ENCODE results near the gene CST7.

CST7 gene

GRCh38 chr20:24950836-24951525 is 1.9 kb downstream of the CST7 start:
- DNase-seq = no peak

DNA sequence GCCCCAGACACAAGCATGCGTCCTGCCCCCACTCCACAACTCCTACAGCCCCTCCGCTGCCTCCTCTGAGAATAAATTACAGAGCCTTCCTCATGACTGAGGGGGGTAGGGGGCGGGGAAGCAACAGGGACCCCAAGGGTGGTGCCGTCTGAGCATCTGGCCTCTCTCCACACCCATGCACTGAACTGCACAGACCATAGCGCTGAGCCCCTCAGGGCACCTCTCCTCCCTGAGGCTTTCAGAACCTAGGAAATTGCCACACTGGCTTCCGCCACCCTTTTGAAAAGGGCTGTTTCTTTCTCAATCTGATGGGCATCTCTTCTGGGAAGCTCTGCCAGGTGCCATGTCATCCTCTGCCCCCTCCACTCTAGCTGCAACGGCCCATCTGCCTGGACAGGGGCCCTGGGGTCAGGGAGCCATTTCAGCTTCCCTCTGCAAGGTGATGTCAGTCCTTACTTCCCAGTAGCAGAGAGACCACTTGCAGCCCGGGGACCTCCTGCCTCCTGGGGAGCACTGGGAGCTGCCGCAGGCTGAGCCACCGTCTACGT is 2.5 kb downstream of the CST7 start:
- DNase-seq = no peak

GRCh38 chr20:24952376-24953208 is 3.5 kb downstream of the CST7 start:
- no peak for DNase-seq

- DNase-seq = no peak
These were observed 4.1 kb downstream of the CST7 start for GRCh38 chr20:24953209-24953575.

DNA sequence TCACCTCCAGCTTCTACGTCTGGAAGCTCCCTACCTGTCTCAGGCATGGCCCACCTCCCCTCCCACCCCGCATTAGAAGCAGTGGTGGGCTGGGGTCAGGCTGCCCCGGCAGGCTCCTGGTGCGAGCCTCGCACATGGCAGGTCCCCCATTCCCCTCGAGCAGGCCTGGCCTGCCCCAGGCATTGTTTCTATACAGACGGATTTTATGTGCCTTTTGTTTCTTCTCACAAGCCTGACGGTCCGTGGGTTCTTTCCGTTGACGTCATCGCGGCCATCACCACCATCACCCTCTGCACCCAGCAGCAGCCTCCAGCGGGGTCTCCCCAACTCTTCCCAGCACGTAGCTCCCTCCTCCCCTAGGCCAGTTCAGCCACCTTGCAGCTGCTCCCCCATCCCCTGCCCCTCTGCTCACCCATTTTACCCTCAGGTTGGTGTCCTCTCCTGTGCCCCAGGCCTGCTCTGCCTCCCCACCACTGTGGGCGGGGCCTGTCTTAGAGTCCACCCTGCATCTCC is 4.6 kb downstream of the CST7 start:
- DNase-seq = no peak

- DNase-seq = no peak
These were observed 5.1 kb downstream of the CST7 start for GRCh38 chr20:24954151-24954550.

DNA sequence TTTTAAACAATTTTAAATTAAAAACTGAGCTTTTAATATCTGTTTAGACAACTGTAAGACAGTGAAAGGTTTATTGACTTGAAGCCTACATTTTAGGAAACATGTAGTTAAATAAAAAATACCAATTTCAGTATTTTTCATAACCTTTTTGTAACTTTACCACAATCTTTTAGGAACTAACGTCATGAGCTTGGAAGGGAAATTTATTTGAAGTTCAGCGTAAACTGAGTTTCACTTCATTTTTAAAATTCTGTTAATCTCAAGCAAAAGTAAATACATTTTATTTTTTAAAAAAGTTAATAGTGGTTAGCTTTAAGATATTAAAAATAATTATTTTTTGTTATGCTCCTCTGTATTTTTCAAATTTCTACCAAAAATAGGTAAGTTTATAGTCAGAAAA is 5.5 kb downstream of the CST7 start:
- no peak for DNase-seq

DNA sequence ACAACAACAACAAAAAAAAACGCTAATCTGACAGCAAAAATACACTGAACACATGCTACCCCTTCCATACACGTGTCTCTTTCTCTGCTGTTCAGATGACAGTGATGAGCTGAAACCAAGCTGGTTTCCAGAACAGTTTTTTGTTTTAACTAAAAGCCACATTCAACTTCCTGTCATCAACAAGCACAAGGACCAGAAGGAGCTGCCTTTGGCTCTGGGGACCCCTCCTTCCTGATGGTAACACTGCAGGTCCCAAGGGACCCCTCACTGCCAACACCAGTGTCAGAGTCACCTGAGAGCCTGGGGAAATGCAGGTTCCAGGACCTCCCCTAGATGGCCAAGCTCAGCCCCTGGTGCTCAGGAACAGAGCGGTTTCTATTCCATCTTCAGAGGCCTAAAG is 6.0 kb downstream of the CST7 start:
- DNase-seq = no peak

GRCh38 chr20:24956001-24956841 is 7.2 kb downstream of the CST7 start:
- no peak for DNase-seq

GRCh38 chr20:24957326-24958016 is 8.4 kb downstream of the CST7 start:
- no peak for DNase-seq

DNA sequence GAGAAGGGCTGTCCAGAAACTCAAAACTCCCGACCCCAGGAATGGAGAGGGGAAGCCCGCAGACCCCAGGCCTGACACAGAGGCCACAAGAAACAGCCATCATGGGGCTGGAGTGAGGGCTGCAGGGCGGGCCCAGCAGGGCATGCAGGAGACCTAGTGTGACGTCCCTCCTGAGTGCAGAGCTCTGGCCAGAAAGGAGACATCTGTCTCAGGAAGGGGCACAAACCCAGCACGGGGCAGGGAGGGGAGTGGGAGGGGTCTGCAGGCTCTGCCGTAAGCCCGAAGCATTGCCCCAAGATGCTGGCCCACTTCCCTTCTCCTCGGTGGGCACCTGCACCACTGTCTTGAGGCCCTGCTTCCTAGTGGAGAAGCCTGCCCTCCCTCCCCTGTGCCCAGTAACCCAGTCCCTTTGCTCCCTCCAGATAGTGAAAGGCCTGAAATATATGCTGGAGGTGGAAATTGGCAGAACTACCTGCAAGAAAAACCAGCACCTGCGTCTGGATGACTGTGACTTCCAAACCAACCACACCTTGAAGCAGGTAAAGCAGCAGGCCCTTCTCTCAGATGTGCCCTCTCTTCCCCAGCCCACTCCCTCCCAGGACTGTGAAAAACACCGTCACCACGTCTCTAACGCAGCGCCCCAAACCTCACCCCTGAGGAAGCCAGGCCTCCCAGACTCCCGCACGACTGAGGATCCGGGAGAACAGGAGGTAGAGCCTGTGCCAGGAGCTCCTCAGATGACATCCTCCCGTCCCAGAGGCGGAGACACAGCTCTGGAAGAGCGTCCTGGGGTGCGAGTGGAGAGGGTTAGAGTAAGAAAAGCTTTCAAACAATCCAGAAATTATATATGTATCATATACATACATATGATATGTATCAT is 9.7 kb downstream of the CST7 start:
- DNase-seq = no peak

DNA sequence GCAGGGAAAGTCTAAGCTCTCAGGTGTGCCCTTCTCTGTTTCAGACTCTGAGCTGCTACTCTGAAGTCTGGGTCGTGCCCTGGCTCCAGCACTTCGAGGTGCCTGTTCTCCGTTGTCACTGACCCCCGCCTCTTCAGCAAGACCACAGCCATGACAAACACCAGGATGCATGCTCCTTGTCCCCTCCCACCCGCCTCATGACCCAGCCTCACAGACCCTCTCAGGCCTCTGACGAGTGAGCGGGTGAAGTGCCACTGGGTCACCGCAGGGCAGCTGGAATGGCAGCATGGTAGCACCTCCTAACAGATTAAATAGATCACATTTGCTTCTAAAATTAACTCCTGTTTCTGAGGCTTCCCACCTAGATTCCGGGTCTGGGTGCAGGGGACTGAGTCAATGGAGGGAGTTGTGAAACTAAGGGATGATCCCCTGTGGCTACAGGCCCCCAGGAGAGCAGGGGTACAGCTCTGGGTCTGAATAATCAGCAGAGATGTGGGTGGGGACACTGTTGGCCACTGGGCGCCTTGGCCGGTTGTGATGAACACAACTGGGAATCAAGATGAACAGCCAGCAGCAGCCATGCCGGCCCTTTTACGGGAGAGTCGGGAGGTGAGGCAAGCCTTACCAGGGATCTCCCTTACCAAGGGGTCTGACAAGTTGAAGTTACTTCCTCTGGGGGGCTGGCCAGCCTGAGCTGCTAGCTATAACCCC is 10.7 kb downstream of the CST7 start:
- DNase-seq = no peak

DNA sequence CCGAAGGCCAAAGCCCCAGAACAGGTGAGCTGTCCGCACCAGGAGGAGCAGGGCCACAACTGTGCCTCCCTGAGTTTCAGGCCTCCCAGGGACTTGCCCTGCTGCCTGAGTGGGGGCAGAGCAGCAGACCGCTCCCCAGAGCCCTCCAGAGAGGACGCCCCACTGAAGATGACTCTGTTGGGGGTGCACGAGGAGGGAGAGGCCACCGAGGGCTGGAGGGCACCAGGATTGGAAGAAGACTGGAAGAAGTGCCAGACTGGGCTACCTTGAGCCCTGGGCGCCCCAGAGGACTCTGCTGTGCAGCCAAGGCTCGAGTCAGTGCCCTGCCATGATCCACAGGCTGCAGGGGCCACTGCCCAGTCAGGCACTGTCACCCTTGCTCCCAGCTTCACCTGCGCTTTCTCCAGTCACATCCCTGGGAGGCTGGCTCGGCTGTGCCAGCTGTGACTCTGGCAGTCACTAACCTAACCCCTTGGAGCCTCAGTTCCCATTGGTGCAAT is 11.3 kb downstream of the CST7 start:
- no peak for DNase-seq

GRCh38 chr20:24960861-24961260 is 11.8 kb downstream of the CST7 start:
- peak; percentile 43 for DNase-seq

DNA sequence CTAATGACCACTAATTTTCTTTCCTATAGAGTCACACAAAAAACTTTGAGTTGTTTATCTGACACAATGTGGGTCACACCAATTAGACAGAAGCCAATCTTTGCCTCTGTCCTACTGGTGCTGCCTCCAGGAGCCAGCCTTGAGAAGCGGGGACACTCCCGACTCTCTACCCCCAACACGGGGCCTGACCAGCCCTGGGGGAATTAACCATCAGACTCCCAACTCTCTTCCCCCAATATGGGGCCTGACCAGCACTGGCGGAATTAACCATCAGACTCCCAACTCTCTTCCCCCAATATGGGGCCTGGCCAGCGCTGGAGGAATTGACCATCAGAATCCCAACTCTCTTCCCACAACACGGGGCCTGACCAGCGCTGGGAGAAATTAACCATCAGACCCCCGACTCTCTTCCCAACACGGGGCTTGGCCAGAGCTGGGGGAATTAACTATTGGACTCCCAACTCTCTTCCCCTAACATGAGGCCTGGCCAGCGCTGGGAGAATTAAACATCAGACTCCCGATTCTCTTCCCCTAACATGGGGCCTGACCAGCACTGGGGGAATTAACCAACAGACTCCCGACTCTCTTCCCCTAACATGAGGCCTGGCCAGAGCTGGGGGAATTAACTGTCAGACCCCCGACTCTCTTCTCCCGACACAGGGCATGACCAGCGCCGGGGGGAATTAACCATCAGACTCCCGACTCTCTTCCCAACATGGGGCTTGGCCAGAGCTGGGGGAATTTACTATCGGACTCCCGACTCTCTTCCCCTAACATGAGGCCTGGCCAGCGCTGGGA is 12.5 kb downstream of the CST7 start:
- no peak for DNase-seq

- no peak for DNase-seq
These were observed 13.1 kb downstream of the CST7 start for GRCh38 chr20:24962182-24962492.

- DNase-seq = no peak
These were observed 13.4 kb downstream of the CST7 start for GRCh38 chr20:24962510-24962909.

- DNase-seq = no peak
These were observed 14.8 kb downstream of the CST7 start for GRCh38 chr20:24963672-24964505.

DNA sequence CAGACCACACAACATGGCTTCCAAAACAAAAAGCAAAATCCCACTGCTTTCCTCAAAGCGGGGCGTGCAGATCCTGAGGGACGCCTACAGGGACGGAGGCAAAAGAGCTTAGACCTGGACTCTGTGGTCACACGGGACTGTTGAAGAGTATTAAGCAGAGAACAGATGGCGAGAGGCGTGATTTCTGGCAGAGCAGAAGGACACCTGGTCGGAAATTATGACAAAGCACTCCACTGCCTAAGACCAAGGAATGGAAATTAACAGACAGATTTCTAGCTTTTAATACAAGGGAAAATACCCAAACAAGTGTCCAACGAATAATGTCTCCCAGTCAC is 15.4 kb downstream of the CST7 start:
- no peak for DNase-seq
